ENCODE data around the gene TIMP1. TPM values are rescaled to one million over a fixed set of nuclear protein-coding genes. Genes with fewer than 3 reads are reported as not detected.

TIMP1 gene
- total and polyA plus RNA-seq, 2 experiments from 2014 or later, result 4,277 to 13,908 TPM

DNA sequence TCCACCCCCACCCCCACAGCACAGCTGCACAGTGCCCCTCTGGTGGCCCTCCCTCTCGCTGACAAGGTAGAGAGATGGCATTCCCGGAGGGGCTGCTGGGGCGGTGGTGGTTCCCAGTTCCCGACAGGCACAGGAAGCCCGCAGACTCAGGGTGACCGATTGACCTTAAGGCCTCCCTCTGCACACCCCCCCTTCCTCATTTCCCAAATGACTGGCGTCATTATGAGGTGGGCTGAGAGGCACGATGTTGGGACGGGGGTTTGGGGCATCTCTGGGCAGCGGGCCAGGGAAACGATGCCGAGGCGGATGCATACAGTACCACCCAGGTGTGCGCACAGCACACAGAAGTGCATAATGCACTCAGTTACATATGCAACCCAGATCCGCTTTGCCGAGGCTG lies 3.5 kb upstream of the TIMP1 start:
- H3K4me1 ChIP-seq (ENCODE audit: insufficient read depth), result 0 out of 2 replicates have a peak, but pooled peaks cover 7% of the 10 kb centered on the region
- H3K9ac ChIP-seq, result no peak overlapping the region
- H3K27ac ChIP-seq, result no peak overlapping the region

DNA sequence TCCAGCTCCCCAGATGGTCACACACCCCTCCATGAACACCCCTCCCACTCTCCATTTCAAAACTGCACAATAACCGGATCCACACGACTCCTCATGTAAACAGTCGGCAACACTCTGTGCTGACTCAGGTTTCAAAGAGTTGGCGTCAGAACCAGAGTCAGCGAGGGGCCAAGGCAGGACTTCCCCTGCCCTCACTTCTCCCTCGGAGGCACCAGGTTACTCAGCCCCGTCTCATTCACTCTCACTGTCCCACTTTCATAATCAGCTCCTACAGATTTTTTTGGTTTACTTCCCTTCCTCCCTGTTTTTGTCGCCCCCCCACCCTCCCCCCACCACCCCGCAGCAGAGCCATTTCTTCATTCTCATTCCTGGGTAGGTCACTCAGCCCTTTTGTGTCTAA lies 2.7 kb upstream of the TIMP1 start:
- no peaks in the 10 kb centered on the region for H3K9me3 ChIP-seq (ENCODE audit: low read depth)
- H3F3A ChIP-seq (ENCODE audit: insufficient read depth), result peaks cover 15% of the 10 kb centered on the region; the same call in 1 of the 2 replicates
- H3K27ac ChIP-seq, result peak overlapping the region; percentile 80
- 0 to 2% methylated on average over 8 to 9 of the region's 9 CpGs for WGBS, 2 experiments (ENCODE audit: low coverage in 1 of 2, low lambda C conversion rate in 2 of 2, missing lambda C conversion rate in 2 of 2)
- H3K27me3 ChIP-seq (replicated peaks; ENCODE audit: insufficient read depth), result no peaks in the 10 kb centered on the region
- 0 out of 2 replicates have a peak, but pooled peaks cover 7% of the 10 kb centered on the region for H3K4me1 ChIP-seq (ENCODE audit: insufficient read depth)
- no peak overlapping the region for H3K4me2 ChIP-seq (ENCODE audit: unreplicated experiment)
- H4K20me1 ChIP-seq (ENCODE audit: insufficient read depth), result no peaks in the 10 kb centered on the region
- peak overlapping the region; percentile 58 for H3K9ac ChIP-seq
- H3K36me3 ChIP-seq (ENCODE audit: low read depth), result no peaks in the 10 kb centered on the region; the same call in 1 of the 2 replicates
- H3K79me2 ChIP-seq (ENCODE audit: insufficient read depth), result peaks cover 23% of the 10 kb centered on the region
- no peak overlapping the region for H2AFZ ChIP-seq
- no peaks in the 10 kb centered on the region for H3K9me2 ChIP-seq (ENCODE audit: insufficient read depth)
- TF ChIP-seq EZH2phosphoT487 (IDR thresholded peaks at IDR 0.05; ENCODE audit: insufficient read depth, low read depth), result no peak
- TF ChIP-seq EZH2 (IDR thresholded peaks at IDR 0.05; ENCODE audit: insufficient read depth, poor library complexity, severe bottlenecking), result no peak
- in situ Hi-C loops (cut with MboI), result no loop called here
- peak; percentile 86 for DNase-seq
- 0 out of 2 replicates have a peak overlapping the region, but pooled peaks have one; percentile 26 for H3K4me3 ChIP-seq

More for the DNA sequence above, 3.5 kb upstream of the TIMP1 start:
- Histone ChIP-seq H3K27me3 (replicated peaks; ENCODE audit: insufficient read depth) (no peaks in the 10 kb centered on the region), H3F3A (ENCODE audit: insufficient read depth) (peaks cover 7% of the 10 kb centered on the region; the same call in 1 of the 2 replicates), H3K4me2 (ENCODE audit: unreplicated experiment) (no peak overlapping the region), H3K4me3 (no peak overlapping the region), H3K79me2 (ENCODE audit: insufficient read depth) (peaks cover 15% of the 10 kb centered on the region), H3K9me2 (ENCODE audit: insufficient read depth) (no peaks in the 10 kb centered on the region), H2AFZ (no peak overlapping the region), H4K20me1 (ENCODE audit: insufficient read depth) (no peaks in the 10 kb centered on the region), H3K36me3 (ENCODE audit: low read depth) (no peaks in the 10 kb centered on the region; the same call in 1 of the 2 replicates), H3K9me3 (ENCODE audit: low read depth) (no peaks in the 10 kb centered on the region)
- 33 to 34% methylated on average over 6 to 16 of the region's 16 CpGs for WGBS, 2 experiments (ENCODE audit: low coverage in 1 of 2, low lambda C conversion rate in 2 of 2, missing lambda C conversion rate in 2 of 2)
- in situ Hi-C loops (cut with MboI), result no loop called here
- no peak for DNase-seq
- no peak for TF ChIP-seq EZH2 (IDR thresholded peaks at IDR 0.05; ENCODE audit: insufficient read depth, poor library complexity, severe bottlenecking)

DNA sequence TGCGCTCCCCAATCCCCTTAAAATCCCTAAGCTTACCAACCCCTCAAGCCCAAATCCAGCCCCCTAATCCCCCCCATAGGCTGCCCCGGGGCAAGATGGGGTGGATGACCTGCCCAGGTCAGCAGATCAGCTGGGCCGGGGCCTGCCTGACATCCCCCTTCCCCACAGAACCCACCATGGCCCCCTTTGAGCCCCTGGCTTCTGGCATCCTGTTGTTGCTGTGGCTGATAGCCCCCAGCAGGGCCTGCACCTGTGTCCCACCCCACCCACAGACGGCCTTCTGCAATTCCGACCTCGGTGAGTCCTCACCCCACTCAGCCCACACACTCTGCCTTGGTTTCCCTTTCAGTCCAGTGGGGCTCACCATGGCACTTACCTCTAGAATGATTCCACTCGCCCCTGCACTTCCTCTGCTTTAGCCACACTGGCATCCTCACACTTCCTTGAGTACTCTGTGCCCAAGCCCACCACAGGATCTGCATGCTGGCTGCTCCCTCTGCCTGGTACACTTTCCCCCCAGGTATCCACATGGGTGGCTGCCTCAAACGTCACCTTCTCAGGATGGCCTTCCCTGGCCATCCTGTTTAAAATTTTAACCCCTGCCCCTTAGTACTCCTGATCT lies 1.1 kb downstream of the TIMP1 start:
- TF ChIP-seq EZH2 (IDR thresholded peaks at IDR 0.05; ENCODE audit: insufficient read depth, poor library complexity, severe bottlenecking) (no peak), EZH2phosphoT487 (IDR thresholded peaks at IDR 0.05; ENCODE audit: insufficient read depth, low read depth) (no peak)
- Histone ChIP-seq H3K9me2 (ENCODE audit: insufficient read depth) (no peaks in the 10 kb centered on the region), H3K79me2 (ENCODE audit: insufficient read depth) (peaks cover 24% of the 10 kb centered on the region), H3K27me3 (replicated peaks; ENCODE audit: insufficient read depth) (no peaks in the 10 kb centered on the region), H3K4me2 (ENCODE audit: unreplicated experiment) (peak overlapping the region; percentile 76), H3F3A (ENCODE audit: insufficient read depth) (peaks cover 24% of the 10 kb centered on the region; the same call in 1 of the 2 replicates), H3K9ac (peak overlapping the region; percentile 94), H3K36me3 (ENCODE audit: low read depth) (no peaks in the 10 kb centered on the region; the same call in 1 of the 2 replicates), H3K4me1 (ENCODE audit: insufficient read depth) (0 out of 2 replicates have a peak, but pooled peaks cover 7% of the 10 kb centered on the region), H3K27ac (peak overlapping the region; percentile 80), H4K20me1 (ENCODE audit: insufficient read depth) (no peaks in the 10 kb centered on the region), H2AFZ (no peak overlapping the region), H3K4me3 (peak overlapping the region; percentile 87), H3K9me3 (ENCODE audit: low read depth) (no peaks in the 10 kb centered on the region)
- 17 to 45% methylated on average over 4 to 7 of the region's 8 CpGs for WGBS, 2 experiments (ENCODE audit: low coverage in 1 of 2, low lambda C conversion rate in 2 of 2, missing lambda C conversion rate in 2 of 2)
- DNase-seq, result no peak
- in situ Hi-C loops (cut with MboI), result no loop called here

DNA sequence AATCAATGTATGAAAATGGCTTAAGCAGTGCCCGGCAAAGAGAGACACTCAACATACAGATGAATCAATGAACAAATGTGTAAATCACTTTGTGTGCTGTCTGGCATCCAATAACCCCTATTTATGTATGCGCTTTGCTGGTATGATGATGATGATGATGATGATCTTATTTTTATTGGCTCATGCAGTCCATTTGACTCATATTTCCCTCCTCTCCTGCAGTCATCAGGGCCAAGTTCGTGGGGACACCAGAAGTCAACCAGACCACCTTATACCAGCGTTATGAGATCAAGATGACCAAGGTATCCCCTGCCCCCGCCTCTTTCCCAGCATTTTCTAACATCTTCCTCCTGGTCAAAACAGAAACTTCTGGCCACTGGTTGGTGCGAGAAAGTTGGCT lies 2.5 kb downstream of the TIMP1 start:
- in situ Hi-C loops (cut with MboI), result no loop called here
- no peak for DNase-seq
- WGBS, 2 experiments (ENCODE audit: low coverage in 1 of 2, low lambda C conversion rate in 2 of 2, missing lambda C conversion rate in 2 of 2), result 54 to 65% methylated on average over 6 of the region's 6 CpGs
- Histone ChIP-seq H4K20me1 (ENCODE audit: insufficient read depth) (no peaks in the 10 kb centered on the region), H3K4me2 (ENCODE audit: unreplicated experiment) (peak overlapping the region; percentile 76), H3K27ac (peak overlapping the region; percentile 80), H3K4me3 (peak overlapping the region; percentile 87), H3K9me2 (ENCODE audit: insufficient read depth) (no peaks in the 10 kb centered on the region), H2AFZ (no peak overlapping the region), H3K9me3 (ENCODE audit: low read depth) (no peaks in the 10 kb centered on the region), H3K27me3 (replicated peaks; ENCODE audit: insufficient read depth) (no peaks in the 10 kb centered on the region), H3F3A (ENCODE audit: insufficient read depth) (peaks cover 21% of the 10 kb centered on the region; the same call in 1 of the 2 replicates), H3K36me3 (ENCODE audit: low read depth) (no peaks in the 10 kb centered on the region; the same call in 1 of the 2 replicates), H3K4me1 (ENCODE audit: insufficient read depth) (0 out of 2 replicates have a peak, but pooled peaks cover 4% of the 10 kb centered on the region), H3K9ac (peak overlapping the region; percentile 94), H3K79me2 (ENCODE audit: insufficient read depth) (peaks cover 24% of the 10 kb centered on the region)
- TF ChIP-seq EZH2 (IDR thresholded peaks at IDR 0.05; ENCODE audit: insufficient read depth, poor library complexity, severe bottlenecking) (no peak), EZH2phosphoT487 (IDR thresholded peaks at IDR 0.05; ENCODE audit: insufficient read depth, low read depth) (no peak)

All from GM23248 (cell line).